HG02973 (cell line): ENCODE measurements around the gene HAND2.

ENCODE experiments used
- ATAC-seq: cut with Tn5 transposase; IDR thresholded peaks from one replicate; pipeline ENCODE4 v1.9.1; 2021; ENCODE audit warnings: moderate library complexity; ENCODE audit not compliant: unreplicated experiment

Gene HAND2

DNA sequence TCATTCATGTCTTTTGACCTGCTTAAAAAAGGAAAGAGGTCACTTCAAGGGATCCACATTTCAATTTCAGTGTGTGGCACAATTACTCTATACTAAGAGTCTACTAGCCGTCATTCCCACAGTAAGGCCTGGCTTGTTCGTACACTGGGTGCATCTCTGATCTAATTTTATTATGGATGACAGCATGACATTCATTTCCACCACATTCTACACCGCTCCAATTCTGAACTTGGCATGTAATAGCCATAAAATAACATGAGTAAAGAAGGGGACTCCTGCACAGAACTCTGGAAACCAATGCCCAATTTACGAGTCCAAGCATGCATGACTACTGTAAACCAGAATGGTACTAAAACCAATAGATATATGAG lies 51.1 kb downstream of the HAND2 start:
- ATAC-seq: no peak

DNA sequence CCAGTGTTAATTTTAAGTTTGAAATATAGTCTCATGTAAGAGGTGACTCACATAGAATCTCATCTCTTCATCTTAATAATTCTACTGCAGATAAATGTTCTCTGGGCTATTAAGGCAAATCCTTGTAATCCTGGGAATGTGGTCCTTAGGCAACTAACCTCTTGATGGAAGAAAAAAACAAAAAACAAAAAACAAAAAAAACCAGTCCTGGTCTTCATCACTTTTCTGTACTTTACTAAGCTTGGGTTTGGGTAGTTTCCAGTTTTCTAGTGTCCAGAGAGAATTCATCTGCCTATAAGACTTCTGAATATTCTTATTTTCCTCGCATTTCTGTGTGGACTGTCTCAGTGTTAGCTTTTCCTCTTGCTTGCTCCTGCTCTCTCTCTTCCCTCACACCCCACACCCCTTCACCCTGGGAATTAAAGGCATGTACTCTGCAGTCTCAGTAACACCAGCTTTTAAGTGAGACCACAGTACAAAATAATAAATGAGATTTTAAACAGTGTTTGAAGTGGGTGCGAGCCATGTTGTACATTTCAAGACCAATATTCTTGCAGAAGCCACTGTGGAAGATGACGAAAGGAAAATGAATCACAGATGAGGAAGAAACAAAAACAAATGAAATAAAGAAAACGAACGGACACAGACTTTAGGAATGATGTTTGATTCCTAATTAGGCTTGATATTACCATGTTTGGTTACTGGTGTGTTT lies 51.7 kb downstream of the HAND2 start:
- no peak for ATAC-seq

DNA sequence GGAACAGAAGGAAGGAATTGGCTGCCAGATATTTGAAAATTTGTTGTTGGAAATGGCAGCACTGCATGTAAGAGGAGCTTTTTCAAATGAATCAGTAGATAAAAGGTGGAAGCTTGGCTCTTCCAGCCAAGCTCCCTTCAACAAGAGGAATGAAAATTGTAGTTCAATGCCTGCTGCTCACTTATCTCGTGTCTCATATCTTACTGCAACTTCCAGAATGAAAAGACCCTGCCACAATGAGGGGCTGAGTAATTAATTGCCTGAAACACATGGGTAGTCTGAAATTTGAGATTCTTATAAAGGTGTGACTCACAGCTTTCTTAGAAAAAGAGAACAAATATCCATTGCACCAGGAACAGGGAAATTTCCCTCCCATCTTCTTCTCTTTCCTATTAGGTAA lies 53.0 kb downstream of the HAND2 start:
- no peak for ATAC-seq
